Psoas muscle (tissue), 8 donors: Measurements from ENCODE around the gene MRPL44. TPM values are rescaled to one million over a fixed set of nuclear protein-coding genes. Genes with fewer than 3 reads are reported as not detected.

Experiments
- ATAC-seq, 4 donors: fragments of 200-7000 bp; cut with Tn5 transposase; one replicate each; pipeline ENCODE4 v1.9.1; 2020; ENCODE audit warnings: moderate library complexity in 3 of 4, mild to moderate bottlenecking in 2 of 4
- DNase-seq, 2 donors: peaks; one replicate each; pipeline ENCODE4 v3.0.0-alpha.2; 2020
- H3K27ac ChIP-seq: fragments of 200-600 bp; one replicate; pipeline ENCODE4 v1.8.0; 2022
- H3K27me3 ChIP-seq, 3 donors: fragments of 200-600 bp in 1 of 3; one replicate each; pipeline versions ENCODE4 v1.6.1 to v1.8.0; 2013 to 2022; ENCODE audit warnings: low read length in 2 of 3, mild to moderate bottlenecking in 2 of 3, moderate library complexity in 1 of 3; ENCODE audit not compliant: insufficient read depth in 3 of 3
- H3K36me3 ChIP-seq, 2 donors: fragments of 200-600 bp in 1 of 2; one replicate each; pipeline versions ENCODE4 v1.6.1 to v1.8.0; 2013 to 2022; ENCODE audit warnings: low read depth in 1 of 2, mild to moderate bottlenecking in 1 of 2, moderate library complexity in 1 of 2; ENCODE audit not compliant: insufficient read depth in 1 of 2
- H3K4me1 ChIP-seq: fragments of 200-600 bp; one replicate; pipeline ENCODE4 v1.8.0; 2022
- H3K4me3 ChIP-seq: fragments of 200-600 bp; one replicate; pipeline ENCODE4 v1.8.0; 2022; ENCODE audit warnings: mild to moderate bottlenecking
- H3K9me3 ChIP-seq: fragments of 200-600 bp; one replicate; pipeline ENCODE4 v1.8.0; 2022
- CTCF ChIP-seq: fragments of 200-600 bp; IDR thresholded peaks from one replicate; pipeline ENCODE4 v1.8.0; 2022; ENCODE audit warnings: antibody characterized with exemption
- WGBS, 3 donors: extraction: QIAGEN DNeasy Blood & Tissue Kit; methylation state at CpG; one replicate each; pipeline versions ENCODE4 v1.1.6 to v1.1.7; 2013; 5-methylcytosine and 5-hydroxymethylcytosine counted together
- intact Hi-C, 2 donors: fragments of 100-400 bp; cut with DNase I; formaldehyde crosslinking; loops; one replicate each; pipeline versions ENCODE4 v1.11.0 to v1.14.2; 2022
- long read RNA-seq, 2 donors: library from polyadenylated mRNA; unstranded; transcript quantifications; one replicate each; pipeline ENCODE4 v2.0.0, GENCODE V29; 2021
- polyA plus RNA-seq, 3 donors: library from polyadenylated mRNA; stranded (reverse); fragments of 200-250 nt; gene quantifications; one replicate each; pipeline ENCODE4 v1.2.3, GENCODE V29; 2013
- total RNA-seq, 4 donors: library from RNA; stranded (reverse); fragmentation: NEBNext Ultra II Directional in 2 of 4; extraction: Animal tissue kit (Norgen Biotek cat#: 25700) in 2 of 4; gene quantifications; one replicate each; pipeline versions ENCODE4 v1.2.1 to v1.2.4, GENCODE V29; 2021 to 2023
- donor health status: healthy with polysubstance abuse.
- donor health status: DM: no; HTN: no; CAD: no; lungs with moderate emphysema.
- donor health status: Bipolar disorder and iron deficiency.
- donor health status: healthy.
- donor health status: DM: yes; HTN: yes; CAD: no.
- donor health status: DM: no; HTN: no; CAD: no.
- donor health status: DM: no; HTN: no; CAD: no.
- donor health status: DM: yes; HTN: yes; CAD: no.

MRPL44 gene
- 10 to 100 TPM; 26.4 to 37.9 (median 28.1) TPM for total RNA-seq
- 10 to 100 TPM; 26.3 to 48.4 (median 44.0) TPM for polyA plus RNA-seq
- long read RNA-seq, donor 1, transcript MRPL44-201 (4 exons, 1,748 nt), result major isoform, 32 of 32 reads
- long read RNA-seq, donor 1, partial matches to known transcripts, result 0 of 32 reads
- long read RNA-seq, donor 1, other reads (novel, unspliced or antisense), result 0 of 32 reads
- long read RNA-seq, donor 2, transcript MRPL44-201 (4 exons, 1,748 nt), result major isoform, 57 of 59 reads
- long read RNA-seq, donor 2, partial matches to known transcripts, result 1 of 59 reads
- long read RNA-seq, donor 2, other reads (novel, unspliced or antisense), result 1 of 59 reads

- Histone ChIP-seq H3K27ac (peak within 1 kb of the TSS; percentile 85), H3K9me3 (no peaks in the 10 kb centered on the region)
- 1% methylated on average over 65 of the region's 65 CpGs for WGBS, 3 donors
Measured at GRCh38 chr2:223957092-223957851, at the start of gene MRPL44. Gene MRPL44, plus strand, starts transcription at chr2:223957463. Its CDS starts 10 bp downstream, at chr2:223957473.

DNA sequence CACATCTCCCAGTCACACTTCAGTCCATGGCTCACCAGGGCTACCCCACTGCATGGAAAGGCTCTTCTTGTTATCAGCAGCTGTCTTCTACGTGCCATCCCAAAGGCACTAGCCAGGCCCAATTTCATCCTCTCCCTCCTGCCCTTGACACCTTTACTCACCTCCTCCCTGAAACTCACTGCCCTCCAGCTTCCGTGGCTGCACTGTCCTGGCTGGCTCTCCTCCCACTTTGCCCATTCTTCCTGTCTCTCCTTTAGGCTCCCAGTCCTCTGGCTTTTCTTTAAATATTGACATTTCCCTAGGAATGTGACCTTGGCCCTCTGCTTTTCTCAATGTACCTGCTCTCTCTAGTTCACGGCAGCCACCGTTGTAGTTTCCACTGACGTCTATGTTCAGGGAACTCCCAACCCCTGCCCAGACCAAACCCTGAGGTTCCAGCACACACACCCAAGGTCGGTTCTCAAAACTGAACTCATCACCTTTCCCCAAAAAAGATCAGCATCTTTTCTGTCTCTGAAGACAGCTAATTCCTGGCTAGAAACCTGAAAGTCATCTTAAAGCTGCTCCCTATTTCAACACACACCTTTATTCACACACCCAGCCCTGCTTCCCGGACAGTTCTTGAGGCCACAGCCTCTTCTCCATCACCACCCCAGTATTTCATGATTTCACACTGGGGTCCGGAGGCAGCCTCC is 48.8 kb upstream of the MRPL44 start:
- WGBS, 3 donors, result 84 to 89% (median 88%) methylated on average over 8 of the region's 8 CpGs
- no peak for TF ChIP-seq CTCF
- no peaks in the 10 kb centered on the region for H3K9me3 ChIP-seq
- H3K27ac ChIP-seq, result no peak overlapping the region
- peaks cover 2 to 30% of the 10 kb centered on the region in 2 donors for H3K36me3 ChIP-seq
- DNase-seq (no peak), ATAC-seq (peak in 1 of 4 donors; percentile 22)
- H3K4me1 ChIP-seq, result peaks cover 18% of the 10 kb centered on the region
- H3K27me3 ChIP-seq, result no peaks in the 10 kb centered on the region
- H3K4me3 ChIP-seq, result no peak overlapping the region
- intact Hi-C loops, result no loop called here

More at GRCh38 chr2:223957092-223957851, at the start of gene MRPL44:
- DNase-seq, result peak; percentile 96 to 98
- H3K4me3 ChIP-seq, result peak within 1 kb of the TSS; percentile 85
- peaks cover 45% of the 10 kb centered on the region for H3K4me1 ChIP-seq
- peak; percentile 99 to 100 (median 99) for ATAC-seq
- no peak for TF ChIP-seq CTCF
- H3K27me3 ChIP-seq, result no peaks in the 10 kb centered on the region
- H3K36me3 ChIP-seq, result peaks cover 0 to 13% of the 10 kb centered on the region in 2 donors
- intact Hi-C loops, result loop anchor here in 1 of 2 donors (5.0 kb wide), 1 partner anchor 630 kb away; the partner anchor contains the start of gene CUL3

DNA sequence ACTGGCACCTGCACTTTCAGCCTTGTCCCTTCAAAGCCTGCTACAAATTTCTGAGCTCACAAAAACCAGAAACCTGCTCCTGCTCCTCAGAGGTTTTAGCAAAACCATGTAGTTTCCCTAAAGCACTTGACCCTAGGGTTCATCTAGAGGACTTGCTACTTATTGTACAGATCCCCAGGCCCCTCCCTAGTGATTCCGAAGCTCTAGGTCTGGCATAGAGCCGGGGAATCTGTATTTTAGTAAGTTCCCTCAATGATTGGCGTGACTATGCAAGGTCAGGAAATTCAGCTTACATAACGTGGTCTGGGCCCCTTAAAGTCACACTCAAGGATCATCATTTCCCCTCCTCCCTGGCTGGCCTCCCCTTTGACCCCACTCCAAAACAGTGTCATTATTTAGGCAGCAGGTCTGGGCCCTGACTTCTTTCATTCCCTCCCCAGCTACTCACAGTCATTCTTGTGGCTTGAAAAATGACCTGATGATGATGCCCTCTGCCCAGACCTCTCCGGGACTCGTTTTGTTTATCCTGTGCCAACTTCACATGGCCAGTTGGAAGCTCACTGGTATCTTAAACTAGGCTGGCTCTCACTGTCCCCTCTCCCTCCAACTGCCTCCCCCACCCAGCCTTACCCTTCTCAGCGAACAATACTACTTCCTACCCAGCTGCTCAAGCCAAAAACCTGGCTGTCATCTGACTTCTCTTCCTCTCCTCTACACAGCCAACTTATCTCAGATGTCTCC is 48.1 kb upstream of the MRPL44 start:
- intact Hi-C loops, result no loop called here
- TF ChIP-seq CTCF, result no peak
- H3K36me3 ChIP-seq, result peaks cover 2 to 26% of the 10 kb centered on the region in 2 donors
- H3K27ac ChIP-seq, result no peak overlapping the region
- DNase-seq, result no peak
- WGBS, 3 donors, result 38 to 47% (median 46%) methylated on average over 7 of the region's 7 CpGs
- no peak overlapping the region for H3K4me3 ChIP-seq
- peak; percentile 66 to 71 (median 68) for ATAC-seq
- peaks cover 18% of the 10 kb centered on the region for H3K4me1 ChIP-seq
- H3K27me3 ChIP-seq, result no peaks in the 10 kb centered on the region
- no peaks in the 10 kb centered on the region for H3K9me3 ChIP-seq

DNA sequence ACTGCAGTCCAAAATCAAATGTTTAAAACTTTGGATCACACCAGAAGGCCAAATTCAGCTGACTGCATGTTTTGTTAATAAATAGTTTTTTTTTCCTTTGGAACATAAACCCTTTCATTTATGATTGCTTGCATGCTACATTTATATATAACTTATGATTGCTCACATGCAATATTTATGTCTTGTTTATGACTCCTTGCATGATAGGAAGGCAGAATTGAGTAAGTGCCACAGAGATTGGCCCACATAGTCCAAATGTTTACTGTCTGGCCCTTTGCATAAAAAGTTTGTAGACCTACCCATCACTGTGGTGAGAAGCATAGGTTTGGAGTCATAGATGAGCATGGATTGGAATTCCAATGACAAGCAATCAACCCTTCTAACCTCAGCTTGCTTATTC is 42.9 kb upstream of the MRPL44 start:
- no peak for ATAC-seq
- TF ChIP-seq CTCF, result no peak
- Histone ChIP-seq H3K4me3 (no peak overlapping the region), H3K27me3 (no peaks in the 10 kb centered on the region), H3K9me3 (no peaks in the 10 kb centered on the region), H3K27ac (no peak overlapping the region), H3K36me3 (peaks cover 2 to 41% of the 10 kb centered on the region in 2 donors), H3K4me1 (peaks cover 19% of the 10 kb centered on the region)
- no peak for DNase-seq
- intact Hi-C loops, result no loop called here
